Measurements from ENCODE around the gene TRIM24.

The TRIM24 gene

DNA sequence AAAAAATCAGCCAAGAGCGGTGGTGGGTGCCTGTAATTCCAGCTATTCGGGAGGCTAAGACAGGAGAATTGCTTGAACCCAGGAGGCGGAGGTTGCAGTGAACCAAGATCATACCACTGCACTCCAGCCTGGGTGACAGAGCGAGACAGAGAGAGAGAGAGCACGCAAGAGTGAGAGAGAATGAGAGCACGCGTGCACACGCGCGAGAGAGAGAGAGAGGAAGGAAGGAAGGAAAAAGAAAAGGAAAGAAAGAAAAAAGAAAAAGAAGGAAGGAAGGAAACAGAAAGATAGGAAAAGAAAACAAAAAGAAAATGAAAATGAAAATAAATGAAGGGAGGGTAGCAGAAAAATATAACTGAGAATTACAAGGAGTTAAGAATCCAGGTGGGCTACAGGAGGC lies 158.4 kb downstream of the TRIM24 start:
- ChIA-PET CTCF (no interaction called here), POLR2A (no interaction called here)
- no peak overlapping the region for H3K4me3 ChIP-seq (ENCODE audit: low read depth, low read length)
- no peak for DNase-seq (ENCODE audit: low read depth, low spot score)
- TF ChIP-seq, protein P1, sequence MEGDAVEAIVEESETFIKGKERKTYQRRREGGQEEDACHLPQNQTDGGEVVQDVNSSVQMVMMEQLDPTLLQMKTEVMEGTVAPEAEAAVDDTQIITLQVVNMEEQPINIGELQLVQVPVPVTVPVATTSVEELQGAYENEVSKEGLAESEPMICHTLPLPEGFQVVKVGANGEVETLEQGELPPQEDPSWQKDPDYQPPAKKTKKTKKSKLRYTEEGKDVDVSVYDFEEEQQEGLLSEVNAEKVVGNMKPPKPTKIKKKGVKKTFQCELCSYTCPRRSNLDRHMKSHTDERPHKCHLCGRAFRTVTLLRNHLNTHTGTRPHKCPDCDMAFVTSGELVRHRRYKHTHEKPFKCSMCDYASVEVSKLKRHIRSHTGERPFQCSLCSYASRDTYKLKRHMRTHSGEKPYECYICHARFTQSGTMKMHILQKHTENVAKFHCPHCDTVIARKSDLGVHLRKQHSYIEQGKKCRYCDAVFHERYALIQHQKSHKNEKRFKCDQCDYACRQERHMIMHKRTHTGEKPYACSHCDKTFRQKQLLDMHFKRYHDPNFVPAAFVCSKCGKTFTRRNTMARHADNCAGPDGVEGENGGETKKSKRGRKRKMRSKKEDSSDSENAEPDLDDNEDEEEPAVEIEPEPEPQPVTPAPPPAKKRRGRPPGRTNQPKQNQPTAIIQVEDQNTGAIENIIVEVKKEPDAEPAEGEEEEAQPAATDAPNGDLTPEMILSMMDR (IDR thresholded peaks at IDR 0.05; ENCODE audit: insufficient read depth, low read length, missing control alignments) = no peak

DNA sequence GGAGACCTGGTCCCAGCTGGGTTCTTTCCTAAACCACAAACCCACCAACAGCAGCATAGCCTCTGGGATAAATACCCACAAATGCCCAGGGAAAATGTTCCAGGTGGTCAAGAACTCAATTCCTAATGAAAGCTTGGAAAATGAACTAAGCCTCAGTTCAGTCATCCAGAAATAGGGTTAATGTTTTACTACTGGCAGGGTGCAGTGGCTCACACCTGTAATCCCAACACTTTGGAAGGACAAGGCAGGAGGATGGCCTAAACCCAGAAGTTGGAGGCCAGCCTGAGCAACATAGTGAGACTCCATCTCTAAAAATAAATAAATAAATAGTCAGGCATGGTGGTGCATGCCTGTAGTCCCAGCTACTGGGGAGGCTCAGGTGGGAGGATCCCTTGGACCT lies 158.9 kb downstream of the TRIM24 start:
- POLR2A ChIA-PET = no interaction called here
- CTCF ChIA-PET = no interaction called here
- DNase-seq (ENCODE audit: low read depth, low spot score) = no peak
- TF ChIP-seq, protein P1 (IDR thresholded peaks at IDR 0.05; ENCODE audit: insufficient read depth, low read length, missing control alignments) = no peak
- H3K4me3 ChIP-seq (ENCODE audit: low read depth, low read length) = no peak overlapping the region

DNA sequence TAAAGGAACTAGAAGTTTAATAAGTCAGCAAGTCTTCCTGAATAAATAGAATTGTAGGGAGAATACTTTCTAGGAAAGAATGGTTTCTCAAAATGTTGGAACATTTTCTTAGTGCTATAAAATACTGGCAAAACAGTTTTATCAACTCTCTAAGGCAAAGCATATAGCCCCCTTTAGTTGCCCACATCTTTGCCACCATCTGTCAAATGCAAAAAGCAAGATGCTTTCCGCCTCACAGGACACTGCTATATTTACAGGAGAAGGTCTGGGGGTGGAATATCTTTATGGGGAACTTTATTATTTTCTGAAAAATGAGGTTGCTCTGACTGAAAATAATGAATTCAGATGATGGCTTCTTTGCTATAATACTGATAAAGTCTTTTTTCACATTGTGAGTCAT lies 162.8 kb downstream of the TRIM24 start:
- ChIA-PET POLR2A (no interaction called here), CTCF (no interaction called here)
- TF ChIP-seq, protein P1 (IDR thresholded peaks at IDR 0.05; ENCODE audit: insufficient read depth, low read length, missing control alignments) = no peak
- no peak for DNase-seq (ENCODE audit: low read depth, low spot score)
- H3K4me3 ChIP-seq (ENCODE audit: low read depth, low read length) = no peak overlapping the region

DNA sequence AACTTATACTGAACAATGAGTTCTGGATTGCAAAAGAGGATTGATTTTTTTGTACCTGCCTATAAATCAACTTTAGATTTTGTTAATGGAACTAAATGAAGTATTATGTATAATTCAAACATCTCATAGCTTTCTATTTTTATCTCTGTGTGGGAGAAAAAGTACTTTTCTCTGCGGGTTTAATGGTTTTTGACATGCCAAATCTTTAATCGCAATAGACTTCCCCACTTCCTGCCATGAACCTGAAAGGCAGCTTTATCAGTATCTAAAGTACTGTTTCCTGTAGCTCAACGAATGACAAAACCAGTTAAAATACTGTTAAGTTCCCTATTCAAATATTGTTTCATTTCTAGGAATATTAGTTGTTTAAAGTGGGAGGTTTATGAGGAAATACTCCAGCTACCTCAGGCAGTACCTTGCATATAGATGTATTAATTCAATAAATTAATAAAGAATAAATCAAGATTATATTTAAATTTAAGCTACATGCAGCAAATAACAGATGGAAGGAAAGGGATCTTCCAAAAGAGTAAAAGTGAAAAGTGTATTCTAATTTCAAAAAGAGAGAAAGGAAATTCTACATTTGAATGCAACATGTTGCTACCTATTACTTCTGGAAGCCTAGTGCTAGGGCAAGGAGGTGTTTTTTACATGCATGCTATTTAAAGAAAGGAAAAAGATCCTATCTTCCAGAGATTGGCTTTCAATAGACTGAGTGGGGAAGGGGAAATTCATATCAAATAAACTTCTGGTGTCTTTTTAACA lies 165.2 kb downstream of the TRIM24 start:
- ChIA-PET POLR2A (no interaction called here), CTCF (interaction anchor here (1.0 kb wide), 1 partner anchor 126 kb away, joined by 3 read pairs; no protein-coding TSS in a partner anchor)
- TF ChIP-seq, protein P1 (IDR thresholded peaks at IDR 0.05; ENCODE audit: insufficient read depth, low read length, missing control alignments) = no peak
- no peak overlapping the region for H3K4me3 ChIP-seq (ENCODE audit: low read depth, low read length)
- DNase-seq (ENCODE audit: low read depth, low spot score) = no peak

DNA sequence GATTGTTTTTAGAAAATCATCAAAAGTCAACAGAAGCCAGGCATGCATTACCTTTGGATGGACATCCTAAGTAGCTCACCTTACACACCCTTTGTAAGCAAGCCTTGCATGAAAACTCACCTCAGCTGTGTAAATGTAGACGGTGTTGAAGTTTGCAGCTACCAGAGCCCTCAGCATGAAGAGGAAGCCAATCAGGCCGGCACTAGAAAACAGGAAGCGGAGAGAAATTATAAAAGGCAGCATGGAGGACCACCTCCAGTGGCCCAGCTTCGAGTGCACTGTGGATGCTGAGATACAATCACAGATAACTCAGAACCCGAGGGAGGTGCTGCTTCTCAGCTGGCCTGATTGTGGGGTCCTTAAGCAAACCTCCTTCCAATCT lies 165.8 kb downstream of the TRIM24 start:
- TF ChIP-seq, protein P1 (IDR thresholded peaks at IDR 0.05; ENCODE audit: insufficient read depth, low read length, missing control alignments) = no peak
- POLR2A ChIA-PET = no interaction called here
- no peak for DNase-seq (ENCODE audit: low read depth, low spot score)
- CTCF ChIA-PET = no interaction called here
- no peak overlapping the region for H3K4me3 ChIP-seq (ENCODE audit: low read depth, low read length)

DNA sequence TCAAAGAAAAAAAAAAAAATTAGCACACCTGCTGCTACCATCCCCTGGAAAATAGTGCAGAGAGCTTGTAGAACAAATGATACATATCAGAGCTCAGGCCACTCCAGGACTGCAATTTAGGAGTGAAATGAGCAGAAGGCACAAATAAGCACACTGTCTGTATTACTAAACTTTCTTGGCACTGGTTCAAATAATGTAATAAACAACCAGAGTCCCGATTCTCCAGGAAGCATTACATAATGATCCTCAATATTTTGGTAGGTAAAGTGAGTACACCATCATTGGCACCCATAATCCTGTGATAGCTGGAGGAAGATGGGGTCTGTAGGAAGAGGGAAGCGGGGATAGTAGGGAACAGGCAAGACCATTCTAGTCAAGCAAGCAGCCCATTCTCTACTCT lies 166.8 kb downstream of the TRIM24 start:
- no peak overlapping the region for H3K4me3 ChIP-seq (ENCODE audit: low read depth, low read length)
- POLR2A ChIA-PET = no interaction called here
- CTCF ChIA-PET = no interaction called here
- TF ChIP-seq, protein P1 (IDR thresholded peaks at IDR 0.05; ENCODE audit: insufficient read depth, low read length, missing control alignments) = no peak
- no peak for DNase-seq (ENCODE audit: low read depth, low spot score)
